Endothelial cell of umbilical vein (primary cell): ENCODE measurements around the gene STMN3. TPM values are rescaled to one million over a fixed set of nuclear protein-coding genes. Genes with fewer than 3 reads are reported as not detected.

ENCODE experiments used
- BruUV-seq: library from RNA; stranded (reverse); fragments of 400-500 nt; replicated peaks from 2 replicates; lab custom pipeline; 2021; lab: Mats Ljungman, UMichigan
- CTCF ChIA-PET: fragments of 300-600, 350-600 bp; sonication (Branson Sonifier 250); formaldehyde crosslinking; loops from one replicate; lab custom pipeline; 2021; ENCODE audit warnings: antibody characterized with exemption, inconsistent platforms; lab: Charles Lee
- POLR2A ChIA-PET: fragments of 300-600, 350-600 bp; sonication (Branson Sonifier 250); formaldehyde crosslinking; loops from one replicate; lab custom pipeline; 2021; ENCODE audit warnings: antibody characterized with exemption, inconsistent platforms; lab: Charles Lee
- DNase-seq: peaks from one replicate; pipeline ENCODE4 v3.0.0-alpha.2; 2011; ENCODE audit warnings: low read depth, low spot score
- FAIRE-seq: peaks from 2 replicates; lab custom pipeline; 2011; peaks lifted over from hg19 to GRCh38; lab: Jason Lieb, UNC
- H2AFZ ChIP-seq: 2 replicates; pipeline ENCODE4 v1.6.0; 2012; ENCODE audit warnings: low read depth, low read length, control low read depth, inconsistent platforms
- H3K27ac ChIP-seq: 2 replicates; pipeline ENCODE4 v1.5.1; 2011; ENCODE audit warnings: low read depth, mild to moderate bottlenecking, control low read depth, low read length, moderate library complexity; ENCODE audit not compliant: insufficient read depth
- H3K27me3 ChIP-seq, 2 experiments: 2 replicates each; pipeline versions ENCODE4 v1.6.0 to v1.6.1; 2011; ENCODE audit warnings: low read length in 2 of 2, mixed read lengths in 1 of 2; ENCODE audit not compliant: control insufficient read depth in 2 of 2, insufficient read depth in 2 of 2
- H3K36me3 ChIP-seq, 2 experiments: 2 replicates in 1 of 2; 3 replicates in 1 of 2; pipeline ENCODE4 v1.5.1; 2011; ENCODE audit warnings: low read length in 2 of 2, mild to moderate bottlenecking in 1 of 2, moderate library complexity in 1 of 2; ENCODE audit not compliant: control insufficient read depth in 2 of 2, insufficient read depth in 2 of 2; ENCODE audit errors: extremely low read depth in 1 of 2
- H3K4me1 ChIP-seq: 3 replicates; pipeline ENCODE4 v1.5.1; 2011; ENCODE audit warnings: mild to moderate bottlenecking, low read length; ENCODE audit not compliant: control insufficient read depth, insufficient read depth; ENCODE audit errors: extremely low read depth
- H3K4me2 ChIP-seq: 2 replicates; pipeline ENCODE4 v1.6.1; 2011; ENCODE audit warnings: low read length, control low read depth, mixed read lengths; ENCODE audit not compliant: insufficient read depth
- H3K4me3 ChIP-seq, 3 experiments: fragments of 200-600 bp in 1 of 3; sonication (generic), shearing (Covaris generic) in 1 of 3; replicated peaks in 1 of 3; 2 replicates each; pipeline ENCODE4 v1.5.1; 2011 to 2016; ENCODE audit warnings: control low read depth in 3 of 3, low read length in 3 of 3, mild to moderate bottlenecking in 2 of 3, inconsistent platforms in 1 of 3, low read depth in 1 of 3, moderate library complexity in 1 of 3; ENCODE audit not compliant: insufficient read depth in 1 of 3
- H3K79me2 ChIP-seq: 2 replicates; pipeline ENCODE4 v1.6.0; 2012; ENCODE audit warnings: low read length, inconsistent platforms; ENCODE audit not compliant: control insufficient read depth, insufficient read depth
- H3K9ac ChIP-seq: replicated peaks from 2 replicates; pipeline ENCODE3; 2011; ENCODE audit warnings: low read length, control low read depth; ENCODE audit not compliant: insufficient read depth; ENCODE audit errors: extremely low read depth
- H3K9me1 ChIP-seq: replicated peaks from 3 replicates; pipeline ENCODE4 v1.6.0; 2011; ENCODE audit warnings: mild to moderate bottlenecking, low read length; ENCODE audit not compliant: control insufficient read depth, insufficient read depth; ENCODE audit errors: extremely low read depth
- H3K9me3 ChIP-seq: replicated peaks from 2 replicates; pipeline ENCODE4 v1.5.1; 2012; ENCODE audit warnings: low read length, inconsistent platforms; ENCODE audit not compliant: control insufficient read depth, insufficient read depth
- H4K20me1 ChIP-seq: replicated peaks from 2 replicates; pipeline ENCODE3; 2011; ENCODE audit warnings: mild to moderate bottlenecking, low read length; ENCODE audit not compliant: control insufficient read depth, insufficient read depth; ENCODE audit errors: extremely low read depth
- EZH2 ChIP-seq: IDR thresholded peaks from 2 replicates; pipeline ENCODE4 v1.6.1; 2012; ENCODE audit warnings: borderline replicate concordance, low read depth, mild to moderate bottlenecking, moderate library complexity, low read length, inconsistent platforms; ENCODE audit not compliant: severe bottlenecking
- FOS ChIP-seq: IDR thresholded peaks from 2 replicates; pipeline ENCODE4 v1.6.1; 2011; ENCODE audit warnings: mild to moderate bottlenecking, low read length, moderate library complexity, borderline replicate concordance; ENCODE audit not compliant: insufficient read depth
- GATA2 ChIP-seq: IDR thresholded peaks from 2 replicates; pipeline ENCODE4 v1.7.0; 2011; ENCODE audit warnings: low read depth, mild to moderate bottlenecking, moderate library complexity, mixed read lengths, low read length; ENCODE audit not compliant: insufficient read length, insufficient read depth
- JUN ChIP-seq: IDR thresholded peaks from 2 replicates; pipeline ENCODE4 v1.6.1; 2011; ENCODE audit warnings: borderline replicate concordance, low read depth; ENCODE audit not compliant: insufficient read length, insufficient read depth
- MYC ChIP-seq: IDR thresholded peaks from one replicate; pipeline ENCODE4 v1.6.1; 2011; ENCODE audit warnings: mild to moderate bottlenecking, low read depth, low read length
- POLR2A ChIP-seq: IDR thresholded peaks from 2 replicates; pipeline ENCODE4 v1.6.1; 2012; ENCODE audit warnings: low read depth, mild to moderate bottlenecking, control low read depth, low read length
- POLR2AphosphoS5 ChIP-seq: IDR thresholded peaks from 2 replicates; pipeline ENCODE4 v1.6.1; 2012; ENCODE audit warnings: low read depth, mild to moderate bottlenecking, control low read depth, low read length, moderate library complexity; ENCODE audit not compliant: insufficient read depth
- dilution Hi-C: fragments of 300-500 bp; cut with MboI; formaldehyde crosslinking; loops from one replicate; pipeline ENCODE4 v1.15.0; 2019; ENCODE audit warnings: low sequenced_read_pairs; ENCODE audit not compliant: extremely low pct_ligation_motif_present
- intact Hi-C: fragments of 100-400 bp; cut with micrococcal nuclease; formaldehyde crosslinking; loops from one replicate; pipeline ENCODE4 v1.10.0; 2022
- polyA plus RNA-seq, 4 experiments: library from polyadenylated mRNA; depleted of rRNA in 3 of 4; stranded (reverse) in 3 of 4; unstranded in 1 of 4; fragments of >200 nt; gene quantifications; 2 replicates each; pipeline versions ENCODE4 v1.2.1 to v1.2.3, GENCODE V29; 2011 to 2012; ENCODE audit warnings: missing spikeins in 1 of 4
- total RNA-seq: library from RNA; stranded (reverse); gene quantifications from 2 replicates; pipeline ENCODE4 v1.2.3, GENCODE V29; 2021
- TF ChIP-seq, protein P1 (sequence below), 2 donors: IDR thresholded peaks; 1 replicate in 1 of 2; 2 replicates in 1 of 2; pipeline ENCODE4 v1.5.1; 2011; ENCODE audit warnings: low read length in 2 of 2, mild to moderate bottlenecking in 2 of 2, moderate library complexity in 2 of 2, control low read depth in 1 of 2, inconsistent platforms in 1 of 2, low read depth in 1 of 2; ENCODE audit not compliant: insufficient read depth in 1 of 2; ENCODE audit errors: extremely low read depth in 1 of 2
- TF ChIP-seq, protein P2 (sequence below): IDR thresholded peaks from 2 replicates; pipeline ENCODE4 v1.6.1; 2011; ENCODE audit not compliant: insufficient read depth, insufficient read length

The STMN3 gene
- total and polyA plus RNA-seq, 2 donors (not counting 3 experiments of a cell fraction or from before 2014, with no cell fraction given): 1.7 to 4.7 TPM

- POLR2A ChIA-PET: no interaction called here
- CTCF ChIA-PET: interaction anchor here (0.8 kb wide), 1 partner anchor 102 kb away, joined by 3 read pairs; no protein-coding TSS in a partner anchor
- Histone ChIP-seq H4K20me1 (no peaks in the 10 kb centered on the region), H3K9me1 (no peaks in the 10 kb centered on the region), H3K79me2 (no peaks in the 10 kb centered on the region), H3K4me3 (no peak overlapping the region), H3K4me2 (no peak overlapping the region), H3K4me1 (peaks cover 2% of the 10 kb centered on the region), H3K36me3 (no peaks in the 10 kb centered on the region), H3K9ac (no peak overlapping the region), H3K27me3 (no peaks in the 10 kb centered on the region), H3K27ac (no peak overlapping the region), H2AFZ (no peak overlapping the region), H3K9me3 (no peaks in the 10 kb centered on the region)
- no peak for DNase-seq
- dilution Hi-C loops: no loop called here
- no TSS peak for BruUV-seq
- intact Hi-C loops: no loop called here
- FAIRE-seq: no peak
- TF ChIP-seq FOS: no peak
- TF ChIP-seq MYC: no peak
- no peak for TF ChIP-seq EZH2
- TF ChIP-seq, protein P1, sequence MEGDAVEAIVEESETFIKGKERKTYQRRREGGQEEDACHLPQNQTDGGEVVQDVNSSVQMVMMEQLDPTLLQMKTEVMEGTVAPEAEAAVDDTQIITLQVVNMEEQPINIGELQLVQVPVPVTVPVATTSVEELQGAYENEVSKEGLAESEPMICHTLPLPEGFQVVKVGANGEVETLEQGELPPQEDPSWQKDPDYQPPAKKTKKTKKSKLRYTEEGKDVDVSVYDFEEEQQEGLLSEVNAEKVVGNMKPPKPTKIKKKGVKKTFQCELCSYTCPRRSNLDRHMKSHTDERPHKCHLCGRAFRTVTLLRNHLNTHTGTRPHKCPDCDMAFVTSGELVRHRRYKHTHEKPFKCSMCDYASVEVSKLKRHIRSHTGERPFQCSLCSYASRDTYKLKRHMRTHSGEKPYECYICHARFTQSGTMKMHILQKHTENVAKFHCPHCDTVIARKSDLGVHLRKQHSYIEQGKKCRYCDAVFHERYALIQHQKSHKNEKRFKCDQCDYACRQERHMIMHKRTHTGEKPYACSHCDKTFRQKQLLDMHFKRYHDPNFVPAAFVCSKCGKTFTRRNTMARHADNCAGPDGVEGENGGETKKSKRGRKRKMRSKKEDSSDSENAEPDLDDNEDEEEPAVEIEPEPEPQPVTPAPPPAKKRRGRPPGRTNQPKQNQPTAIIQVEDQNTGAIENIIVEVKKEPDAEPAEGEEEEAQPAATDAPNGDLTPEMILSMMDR (IDR thresholded peaks at IDR 0.05; ENCODE audit: extremely low read depth in 1 of 2, insufficient read depth in 1 of 2, low read depth in 1 of 2, low read length in 2 of 2): no peak
- TF ChIP-seq POLR2A: no peak
- no peak for TF ChIP-seq POLR2AphosphoS5
- TF ChIP-seq, protein P2, sequence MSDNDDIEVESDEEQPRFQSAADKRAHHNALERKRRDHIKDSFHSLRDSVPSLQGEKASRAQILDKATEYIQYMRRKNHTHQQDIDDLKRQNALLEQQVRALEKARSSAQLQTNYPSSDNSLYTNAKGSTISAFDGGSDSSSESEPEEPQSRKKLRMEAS: no peak
- TF ChIP-seq JUN: no peak
- no peak for TF ChIP-seq GATA2
These were observed 13.1 kb downstream of the STMN3 start for GRCh38 chr20:63640086-63640485.
